GM12801 (cell line): ENCODE results near the gene VEZF1.

Source experiments
- TF ChIP-seq, protein P1 (sequence below): IDR thresholded peaks from one replicate; pipeline ENCODE4 v1.5.1; 2011; ENCODE audit warnings: control low read depth; ENCODE audit not compliant: insufficient read length; ENCODE audit errors: extremely low read depth

The VEZF1 gene

DNA sequence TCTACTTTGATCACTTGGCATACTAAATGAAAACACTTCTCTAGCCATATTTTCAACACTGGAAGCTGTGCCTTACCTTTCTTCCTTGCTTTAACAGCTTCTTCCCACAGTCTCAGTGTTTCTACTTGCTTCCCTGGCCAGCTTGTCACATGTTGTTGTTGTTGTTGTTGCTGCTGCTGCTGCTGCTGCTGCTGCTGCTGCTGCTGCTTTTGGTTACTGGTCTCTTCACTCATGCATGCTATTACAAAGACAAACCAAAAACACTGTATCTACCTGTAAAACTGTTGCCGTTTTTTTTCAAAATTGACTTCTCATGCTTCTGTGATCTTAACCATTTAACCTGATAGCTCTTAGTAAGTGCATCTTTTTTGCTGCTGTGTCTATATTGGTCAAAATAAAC, 9.0 kb downstream of the VEZF1 start:
- TF ChIP-seq, protein P1, sequence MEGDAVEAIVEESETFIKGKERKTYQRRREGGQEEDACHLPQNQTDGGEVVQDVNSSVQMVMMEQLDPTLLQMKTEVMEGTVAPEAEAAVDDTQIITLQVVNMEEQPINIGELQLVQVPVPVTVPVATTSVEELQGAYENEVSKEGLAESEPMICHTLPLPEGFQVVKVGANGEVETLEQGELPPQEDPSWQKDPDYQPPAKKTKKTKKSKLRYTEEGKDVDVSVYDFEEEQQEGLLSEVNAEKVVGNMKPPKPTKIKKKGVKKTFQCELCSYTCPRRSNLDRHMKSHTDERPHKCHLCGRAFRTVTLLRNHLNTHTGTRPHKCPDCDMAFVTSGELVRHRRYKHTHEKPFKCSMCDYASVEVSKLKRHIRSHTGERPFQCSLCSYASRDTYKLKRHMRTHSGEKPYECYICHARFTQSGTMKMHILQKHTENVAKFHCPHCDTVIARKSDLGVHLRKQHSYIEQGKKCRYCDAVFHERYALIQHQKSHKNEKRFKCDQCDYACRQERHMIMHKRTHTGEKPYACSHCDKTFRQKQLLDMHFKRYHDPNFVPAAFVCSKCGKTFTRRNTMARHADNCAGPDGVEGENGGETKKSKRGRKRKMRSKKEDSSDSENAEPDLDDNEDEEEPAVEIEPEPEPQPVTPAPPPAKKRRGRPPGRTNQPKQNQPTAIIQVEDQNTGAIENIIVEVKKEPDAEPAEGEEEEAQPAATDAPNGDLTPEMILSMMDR: no peak

DNA sequence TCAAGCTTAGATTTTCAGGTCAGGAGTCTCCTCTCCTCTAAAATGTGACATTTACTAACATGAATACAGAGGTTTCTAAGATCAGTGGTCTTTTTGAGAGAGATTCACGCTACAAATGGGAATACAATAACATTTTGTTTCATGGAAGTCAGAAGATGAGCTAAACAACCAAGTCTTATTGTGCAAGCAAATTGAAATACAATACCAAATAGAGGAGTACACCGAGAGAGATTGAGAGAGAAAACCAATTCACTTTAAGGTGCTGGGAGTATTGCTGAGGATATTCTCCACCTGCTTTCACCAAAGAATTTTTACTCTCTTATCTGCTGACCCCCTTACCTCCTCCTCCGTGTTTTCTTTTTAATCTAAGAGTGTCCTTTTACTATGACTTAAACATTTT, 11.5 kb downstream of the VEZF1 start:
- TF ChIP-seq, protein P1: no peak

DNA sequence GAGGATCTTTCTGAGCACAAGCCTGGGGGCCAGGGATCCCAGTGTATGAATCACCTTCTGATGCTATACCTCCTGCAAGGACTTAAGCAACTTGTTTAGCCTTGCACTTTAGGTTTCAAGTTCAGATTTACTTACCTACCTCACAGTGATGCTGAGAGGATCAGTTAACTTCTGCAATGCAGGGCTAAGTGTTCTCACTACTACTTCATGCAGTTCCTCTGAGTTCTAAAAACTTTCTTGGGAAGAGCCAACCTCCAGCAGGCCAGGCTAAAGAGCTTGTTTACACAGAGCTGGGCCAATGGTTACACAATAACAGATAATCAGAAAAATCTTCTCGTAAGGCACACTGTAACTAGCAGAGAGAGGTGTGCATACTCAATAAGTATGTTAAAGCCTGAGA, 13.0 kb downstream of the VEZF1 start:
- TF ChIP-seq, protein P1: no peak

DNA sequence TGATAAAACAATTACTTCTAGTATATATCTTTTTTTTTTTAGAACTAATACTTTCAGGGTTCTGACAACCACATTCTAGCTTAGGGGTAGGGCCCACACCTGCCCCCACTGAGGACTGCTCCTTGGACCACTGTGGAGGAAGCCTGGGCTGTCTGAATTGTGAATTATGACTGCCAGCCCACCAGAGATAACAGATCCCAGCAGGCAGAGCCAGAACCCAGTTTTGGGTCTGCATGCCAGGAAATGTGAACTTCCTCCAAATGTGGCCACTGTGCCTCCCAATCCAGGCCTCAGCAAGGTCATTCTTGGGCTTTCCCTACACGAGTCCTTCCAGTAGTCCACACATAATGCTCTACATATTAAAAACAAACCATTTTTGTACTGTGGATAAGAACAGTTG, 15.9 kb downstream of the VEZF1 start:
- TF ChIP-seq, protein P1: no peak

DNA sequence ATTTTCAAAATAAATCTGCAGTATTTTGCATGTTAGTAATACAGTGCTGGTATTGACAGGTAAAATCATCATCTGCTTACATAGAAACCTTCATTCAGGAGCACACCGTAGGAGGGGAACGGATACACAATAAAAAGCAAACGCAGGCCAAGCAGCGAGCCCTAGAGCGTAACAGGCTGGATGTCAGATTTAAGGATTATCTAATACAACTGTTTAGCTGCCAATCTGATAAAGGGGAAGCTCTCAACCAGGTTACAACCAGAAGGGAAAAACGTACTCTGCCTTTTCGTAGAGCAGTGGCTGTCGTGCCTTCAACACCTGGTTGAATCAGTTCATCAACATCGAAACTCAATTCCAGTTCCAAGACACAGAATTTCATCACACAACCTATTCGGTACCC, 16.5 kb downstream of the VEZF1 start:
- TF ChIP-seq, protein P1: no peak

DNA sequence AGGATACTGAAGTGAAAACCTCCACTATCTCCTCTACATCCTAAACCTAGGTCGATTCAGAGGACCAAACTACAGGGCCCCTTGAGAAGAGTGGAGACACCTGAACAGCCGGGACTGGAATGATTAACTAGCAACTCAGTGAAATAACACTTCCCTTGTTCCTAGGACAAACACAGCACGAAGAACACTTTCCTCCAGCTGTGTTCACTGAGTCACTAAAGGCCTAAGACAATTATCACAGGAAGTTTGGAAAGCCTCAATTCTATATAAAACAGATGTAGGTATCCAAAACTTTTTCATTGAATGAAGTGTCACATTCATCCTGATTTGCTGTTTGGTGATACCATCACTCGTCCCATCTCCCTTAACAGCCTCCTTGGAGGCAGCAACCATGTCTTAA, 17.3 kb downstream of the VEZF1 start:
- TF ChIP-seq, protein P1: no peak

DNA sequence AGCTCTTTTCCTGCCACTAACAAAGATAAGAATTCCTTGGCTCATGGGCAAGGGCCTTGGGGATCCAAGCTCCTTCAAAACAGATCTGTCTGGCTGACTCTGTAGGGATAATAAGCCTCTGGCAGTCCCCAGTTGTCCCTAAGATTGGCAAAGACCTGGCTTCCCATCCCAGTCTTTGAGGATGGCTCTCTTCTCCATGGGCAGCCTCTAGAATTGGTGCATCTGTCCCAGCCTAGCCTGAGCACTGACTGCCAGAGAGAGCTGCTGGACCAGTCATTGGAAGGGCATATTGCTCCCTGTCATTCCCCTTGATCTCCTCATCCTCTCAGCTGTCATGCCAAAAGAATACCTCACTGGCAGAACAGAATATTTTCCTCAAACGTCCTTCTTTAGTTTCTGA, 19.6 kb downstream of the VEZF1 start:
- TF ChIP-seq, protein P1: no peak

DNA sequence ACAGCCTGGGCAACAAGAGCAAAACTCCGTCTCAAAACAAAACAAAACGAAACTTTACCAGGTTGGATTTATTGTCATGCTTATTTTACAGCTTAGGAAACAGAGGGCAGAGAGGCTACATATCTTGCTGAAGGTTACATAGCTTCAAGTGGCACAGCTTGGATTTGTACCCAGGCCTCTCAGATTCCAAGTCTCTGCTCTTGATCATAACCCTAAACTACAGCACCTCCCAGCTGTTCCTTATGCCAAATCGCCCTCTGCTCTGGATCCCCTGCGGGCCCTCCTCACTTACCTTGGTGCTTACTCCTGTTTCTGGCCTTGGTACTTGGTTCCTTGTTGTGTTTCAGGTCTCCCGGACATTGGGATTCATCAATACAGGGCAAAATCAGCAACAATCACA, 21.2 kb downstream of the VEZF1 start:
- TF ChIP-seq, protein P1: no peak
